Measurements from ENCODE around the gene NPAT.

NPAT gene

GRCh38 chr11:108222574-108223347 is at the start of gene NPAT, which contains the start of gene ATM:
TSS of gene NPAT (minus strand) at chr11:108222638. CDS start at chr11:108222536, 102 bp downstream.
TSS of gene ATM (plus strand) at chr11:108223067. CDS start at chr11:108227625, 4,558 bp downstream.
- DNase-seq, result peak; percentile 94 to 97

GRCh38 chr11:108269583-108269982 is 47.1 kb upstream of the NPAT start:
- DNase-seq, result no peak

DNA sequence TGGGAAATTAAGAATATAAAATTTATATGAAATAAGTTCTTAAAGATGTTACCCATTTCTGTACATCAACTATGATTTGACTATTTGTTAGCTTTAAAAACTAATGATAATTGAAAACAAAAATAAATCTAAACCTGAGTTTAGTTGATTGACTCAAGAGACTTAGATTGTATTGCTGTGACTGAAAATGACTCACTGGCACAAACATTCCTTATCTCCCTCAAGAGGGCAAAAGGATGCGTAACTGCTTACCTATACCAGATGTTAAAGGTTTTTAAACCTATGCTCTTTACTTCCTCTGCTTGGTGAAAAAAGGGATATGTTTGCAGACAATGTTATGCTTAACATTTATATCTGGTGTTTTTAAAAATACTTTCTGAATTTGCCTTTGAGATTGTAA is 30.7 kb upstream of the NPAT start:
- no peak for DNase-seq

GRCh38 chr11:108246885-108247284 is 24.4 kb upstream of the NPAT start:
- DNase-seq, result no peak

DNA sequence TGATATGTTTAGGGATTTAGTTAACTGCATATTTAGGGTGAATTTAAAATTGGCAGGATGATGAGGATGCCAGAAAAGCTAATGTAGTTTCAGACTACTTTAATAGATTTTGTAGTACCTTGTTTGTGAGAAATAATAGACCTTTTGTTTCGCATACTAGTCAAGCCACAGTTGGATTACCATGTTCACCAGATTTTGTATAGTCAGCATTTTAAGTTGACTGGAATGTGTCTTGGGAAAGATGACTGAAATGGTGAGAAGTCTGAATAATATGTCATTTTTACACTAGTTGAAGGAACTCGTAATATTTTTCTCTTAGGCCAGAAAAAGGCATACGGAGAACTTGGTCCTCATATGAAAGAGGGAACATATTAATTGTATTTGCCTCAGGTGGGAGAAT is 23.9 kb upstream of the NPAT start:
- no peak for DNase-seq

- no peak for DNase-seq
These were observed 20.0 kb upstream of the NPAT start for GRCh38 chr11:108242422-108242821.

DNA sequence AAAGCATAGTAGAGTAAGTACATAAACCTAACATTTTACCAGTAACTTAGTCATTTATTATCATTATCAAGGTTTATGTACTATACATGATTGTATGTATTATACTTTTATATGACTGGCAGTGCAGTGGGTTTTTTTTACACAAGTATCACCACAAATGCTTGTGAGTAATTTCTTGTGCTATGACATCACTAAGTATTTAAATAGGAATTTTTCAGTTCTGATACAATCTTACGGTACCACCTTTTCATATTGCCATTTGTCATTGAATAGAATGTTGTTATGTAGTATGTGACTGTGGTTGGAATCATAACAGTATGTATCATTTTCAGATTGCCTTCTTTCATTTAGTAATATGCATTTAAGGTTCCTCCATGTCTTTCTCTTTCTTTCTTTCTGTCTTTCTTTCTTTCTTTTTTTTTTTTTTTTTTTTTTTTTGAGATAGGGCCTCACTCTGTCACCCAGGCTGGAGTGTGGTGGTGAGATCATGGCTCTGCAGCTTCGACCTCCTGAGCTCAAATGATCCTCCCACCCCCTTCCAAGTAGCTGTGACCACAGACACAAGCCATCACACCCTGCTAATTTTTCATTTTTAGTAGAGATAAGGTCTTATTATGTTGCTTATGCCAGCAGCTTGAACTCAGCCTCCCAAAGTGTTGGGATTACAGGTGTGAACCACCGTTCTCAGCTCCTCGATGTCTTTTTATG is 19.0 kb upstream of the NPAT start:
- DNase-seq, result peak; percentile 22

GRCh38 chr11:108239076-108239475 is 16.6 kb upstream of the NPAT start:
- DNase-seq, result no peak

GRCh38 chr11:108237058-108237481 is 14.6 kb upstream of the NPAT start:
- no peak for DNase-seq

- no peak for DNase-seq
These were observed 13.2 kb upstream of the NPAT start for GRCh38 chr11:108235633-108236032.

DNA sequence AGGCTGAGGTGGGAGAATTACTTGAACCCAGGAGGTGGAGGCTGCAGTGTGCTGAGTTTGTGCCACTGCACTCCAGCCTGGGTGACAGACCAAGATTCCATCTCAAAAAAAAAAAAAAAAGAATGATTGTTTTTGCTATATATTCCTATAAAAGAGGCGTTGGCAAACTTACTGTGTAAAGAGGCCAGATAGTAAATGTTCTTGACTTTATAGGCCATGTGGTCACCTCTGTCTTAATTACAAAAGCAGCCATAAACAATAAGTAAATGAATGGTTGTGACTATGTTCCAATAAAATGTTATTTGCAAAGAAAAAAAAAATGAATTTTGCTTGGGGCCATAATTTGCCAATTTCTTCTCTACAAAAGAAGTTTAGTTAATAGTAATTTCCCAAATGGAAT is 12.8 kb upstream of the NPAT start:
- no peak for DNase-seq

- no peak for DNase-seq
These were observed 11.0 kb upstream of the NPAT start for GRCh38 chr11:108233277-108233945.

DNA sequence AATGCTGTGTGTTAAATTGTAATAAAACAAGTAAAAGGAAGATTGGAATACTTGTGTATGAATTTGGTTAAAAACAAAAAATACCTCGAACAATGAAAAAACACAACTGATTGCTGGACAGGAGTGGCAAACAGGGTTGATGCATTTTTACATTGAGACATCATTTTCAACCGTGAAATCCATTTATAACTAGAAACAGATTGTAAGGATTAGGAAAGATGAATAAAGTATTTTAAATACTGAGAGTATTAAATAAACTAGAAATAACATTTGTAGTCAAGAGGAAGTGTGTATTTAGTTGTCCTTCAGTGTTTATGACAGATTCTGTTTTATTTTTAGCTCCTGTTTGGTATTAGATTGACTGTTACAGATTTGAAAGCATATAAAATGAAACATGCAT is 5.8 kb upstream of the NPAT start:
- no peak for DNase-seq

- DNase-seq, result no peak
These were observed 3.6 kb upstream of the NPAT start for GRCh38 chr11:108226036-108226435.

- peak in 1 of 2 experiments; percentile 14 for DNase-seq
These were observed 2.7 kb upstream of the NPAT start for GRCh38 chr11:108224911-108225786.

DNA sequence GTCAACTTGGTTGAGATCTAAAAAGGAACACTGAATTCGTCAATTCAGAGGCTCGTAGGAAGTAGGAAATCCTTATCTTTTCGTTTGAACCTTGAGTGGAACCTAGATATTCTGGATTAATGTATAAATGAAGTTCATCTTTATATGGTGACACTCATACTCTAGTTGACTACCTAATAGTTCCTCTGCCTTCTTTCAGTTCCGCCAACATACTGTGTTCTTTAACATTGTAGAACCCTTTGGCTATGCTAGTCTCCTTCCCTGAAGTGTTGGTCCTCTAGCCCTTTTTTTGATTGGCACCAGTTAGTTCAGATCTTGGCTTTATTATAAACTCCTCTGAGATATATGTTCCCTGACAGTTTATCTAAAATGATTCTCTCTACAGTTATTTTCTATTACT is 1.9 kb upstream of the NPAT start:
- no peak for DNase-seq

- peak in 1 of 2 experiments; percentile 44 for DNase-seq
These were observed 1.1 kb upstream of the NPAT start for GRCh38 chr11:108223348-108224149.

GRCh38 chr11:108221911-108222573 is 396 bp downstream of the NPAT start:
- peak in 1 of 2 experiments; percentile 20 for DNase-seq

DNA sequence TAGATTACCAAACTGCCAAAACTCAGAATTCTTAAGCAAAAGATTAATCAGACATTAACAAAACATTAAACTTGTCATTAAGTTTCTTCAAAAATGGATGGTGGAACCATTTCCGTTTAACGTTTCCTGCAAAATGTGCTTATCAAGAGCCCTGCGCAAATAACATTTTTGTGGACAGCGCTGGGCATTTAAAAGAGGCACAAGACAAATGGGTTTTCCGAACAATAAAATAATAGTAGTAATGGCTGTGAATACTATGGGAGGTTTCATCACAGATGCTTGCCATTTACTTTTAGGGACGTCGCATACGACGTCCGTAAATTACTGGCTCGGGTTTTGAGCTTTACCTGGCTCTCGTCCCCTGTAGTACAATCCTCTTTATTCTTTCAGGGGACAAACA is 1.1 kb downstream of the NPAT start:
- DNase-seq, result no peak

DNA sequence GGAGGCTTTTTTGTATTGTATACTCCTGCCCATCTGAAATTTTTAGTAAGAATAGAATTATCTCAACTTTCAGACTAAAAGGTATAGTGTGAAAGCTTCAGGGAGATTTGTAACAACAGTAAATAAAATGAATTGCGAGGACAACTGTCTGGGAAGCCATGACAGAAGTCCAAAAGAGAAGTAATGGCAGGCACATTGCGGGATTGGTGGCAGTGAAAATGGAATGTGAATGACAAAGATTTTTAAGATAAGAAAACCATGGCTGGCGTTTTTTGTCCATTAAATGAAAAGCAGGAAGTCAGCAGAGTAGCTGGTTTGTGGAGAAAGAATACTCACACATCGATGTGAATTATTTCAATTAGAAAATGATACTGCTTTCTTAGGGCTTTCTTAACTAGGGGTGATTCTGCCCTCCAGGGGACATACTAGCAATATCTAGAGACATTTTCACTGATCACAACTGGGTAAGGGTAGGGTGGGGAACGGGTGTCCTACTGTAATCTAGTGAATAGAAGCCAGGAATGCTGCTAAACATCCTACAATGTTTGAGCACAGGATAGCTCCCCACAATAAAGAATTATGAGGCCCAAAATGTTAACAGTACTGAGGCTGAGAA is 1.6 kb downstream of the NPAT start:
- DNase-seq, result no peak

Measured in stimulated activated CD4-positive, alpha-beta T cell treated with anti-CD3 and anti-CD28 coated beads, Interleukin-4, amount 100 ng/mL, for 4 hours (primary cell).